K562 (cell line): ENCODE data around the gene CACNA1C. TPM values are rescaled to one million over a fixed set of nuclear protein-coding genes. Genes with fewer than 3 reads are reported as not detected.

Source experiments
- ATAC-seq: fragments of 200-7000 bp; cut with Tn5 transposase; 3 replicates; pipeline ENCODE4 v1.9.1; 2020; ENCODE audit warnings: moderate library complexity
- BruUV-seq: library from RNA; stranded (reverse); fragments of 400-500 nt; replicated peaks from 2 replicates; lab custom pipeline; 2021; lab: Mats Ljungman, UMichigan
- CTCF ChIA-PET: fragments of 300-600 bp; formaldehyde crosslinking; extraction: SDS; loops from one replicate; lab custom pipeline; 2021; ENCODE audit warnings: low intra/inter-chr PET ratio; lab: Yijun Ruan, JAX
- POLR2A ChIA-PET: fragments of 300-600, 350-650 bp; sonication (Branson Sonifier 250); formaldehyde crosslinking; extraction: SDS; loops from one replicate; lab custom pipeline; 2021; ENCODE audit warnings: antibody characterized with exemption, inconsistent platforms; lab: Yijun Ruan, JAX
- DNase-seq, 4 experiments: peaks; one replicate each; pipeline versions ENCODE4 v3.0.0 to v3.0.0-alpha.2; 2011 to 2018; ENCODE audit warnings: low spot score in 3 of 4, mixed read lengths in 3 of 4; ENCODE audit errors: extremely low read depth in 1 of 4
- FAIRE-seq: peaks from 2 replicates; lab custom pipeline; 2011; peaks lifted over from hg19 to GRCh38; lab: Jason Lieb, UNC
- H2AFZ ChIP-seq: 2 replicates; pipeline ENCODE4 v1.6.0; 2011; ENCODE audit warnings: low read depth, low read length, control low read depth, inconsistent platforms
- H3K27ac ChIP-seq: fragments of 200-600 bp; 3 replicates; pipeline ENCODE4 v1.8.0; 2011; ENCODE audit warnings: low read depth, mild to moderate bottlenecking, control low read depth, inconsistent platforms, low read length, moderate library complexity, mixed read lengths; ENCODE audit errors: extremely low read depth
- H3K27me3 ChIP-seq, 2 experiments: fragments of 300-600 bp in 1 of 2; 2 replicates in 1 of 2; 3 replicates in 1 of 2; pipeline versions ENCODE4 v1.6.0 to v1.8.0; 2011; ENCODE audit warnings: inconsistent platforms in 2 of 2, low read length in 2 of 2, mild to moderate bottlenecking in 1 of 2, mixed read lengths in 1 of 2, moderate library complexity in 1 of 2; ENCODE audit not compliant: control insufficient read depth in 2 of 2, insufficient read depth in 2 of 2
- H3K36me3 ChIP-seq: fragments of 300-600 bp; 3 replicates; pipeline ENCODE4 v1.8.0; 2011; ENCODE audit warnings: mild to moderate bottlenecking, low read length, inconsistent platforms; ENCODE audit not compliant: control insufficient read depth, insufficient read depth
- H3K4me1 ChIP-seq, 2 experiments: fragments of 200-600 bp in 1 of 2; replicated peaks in 1 of 2; 2 replicates in 1 of 2; 3 replicates in 1 of 2; pipeline versions ENCODE4 v1.5.1 to v1.8.0; 2011; ENCODE audit warnings: inconsistent platforms in 2 of 2, low read length in 2 of 2, mild to moderate bottlenecking in 1 of 2, mixed read lengths in 1 of 2, moderate library complexity in 1 of 2; ENCODE audit not compliant: control insufficient read depth in 2 of 2, insufficient read depth in 2 of 2
- H3K4me2 ChIP-seq: 2 replicates; pipeline ENCODE4 v1.6.1; 2011; ENCODE audit warnings: low read length, control low read depth, inconsistent platforms, mixed read lengths; ENCODE audit not compliant: insufficient read depth
- H3K4me3 ChIP-seq: fragments of 200-600 bp; sonication (generic), shearing (Covaris generic); 2 replicates; pipeline ENCODE4 v1.5.1; 2016; ENCODE audit warnings: control low read depth, inconsistent platforms
- H3K79me2 ChIP-seq: fragments of 200-600 bp; 3 replicates; pipeline ENCODE4 v1.8.0; 2011; ENCODE audit warnings: low read length, inconsistent platforms; ENCODE audit not compliant: control insufficient read depth, insufficient read depth
- H3K9ac ChIP-seq, 2 experiments: 2 replicates each; pipeline versions ENCODE4 v1.6.0 to v1.6.1; 2011; ENCODE audit warnings: low read depth in 2 of 2, low read length in 2 of 2, control low read depth in 1 of 2, inconsistent platforms in 1 of 2, mild to moderate bottlenecking in 1 of 2, mixed read lengths in 1 of 2; ENCODE audit not compliant: insufficient read depth in 1 of 2
- H3K9me1 ChIP-seq: one replicate; pipeline ENCODE4 v1.6.0; 2011; ENCODE audit warnings: inconsistent platforms, mild to moderate bottlenecking, low read length, moderate library complexity; ENCODE audit not compliant: control insufficient read depth, insufficient read depth
- H3K9me3 ChIP-seq: replicated peaks from 2 replicates; pipeline ENCODE4 v1.5.1; 2011; ENCODE audit warnings: low read depth, low read length, inconsistent platforms; ENCODE audit not compliant: control insufficient read depth, insufficient read depth
- H4K20me1 ChIP-seq: replicated peaks from 2 replicates; pipeline ENCODE4 v1.6.1; 2011; ENCODE audit warnings: low read length, inconsistent platforms, mixed read lengths; ENCODE audit not compliant: control insufficient read depth, insufficient read depth
- CUX1 ChIP-seq: fragments of 200-800 bp; sonication (Bioruptor generic); IDR thresholded peaks from 2 replicates; pipeline ENCODE4 v1.6.1; 2016; ENCODE audit warnings: missing genetic modification characterization, missing compliant biosample characterization
- SNRNP70 ChIP-seq: fragments of 200-400 bp; formaldehyde crosslinking; optimal IDR thresholded peaks from 2 replicates; pipeline ENCODE3; 2017; ENCODE audit warnings: low read depth, low read length
- WGBS: fragments of 100-300 bp; shearing (Covaris generic); methylation state at CpG from one replicate; pipeline ENCODE4 v1.1.6; 2016; ENCODE audit warnings: low coverage, mixed read lengths; ENCODE audit not compliant: insufficient coverage; ENCODE audit errors: missing lambda C conversion rate; 5-methylcytosine and 5-hydroxymethylcytosine counted together
- in situ Hi-C: fragments of 300-500 bp; cut with MboI; formaldehyde crosslinking; loops from 4 replicates; pipeline ENCODE4 v1.15.0; 2018; ENCODE audit warnings: inconsistent platforms, mixed read lengths
- intact Hi-C: fragments of 100-400 bp; cut with micrococcal nuclease; formaldehyde crosslinking; loops from 2 replicates; pipeline ENCODE4 v1.14.2; 2022
- polyA plus RNA-seq, 8 experiments: library from polyadenylated mRNA; depleted of rRNA in 4 of 8; stranded (reverse) in 5 of 8; unstranded in 3 of 8; fragments of >200 nt; fragmentation: Nextera tagmentation in 2 of 8; fragmentation: Illumina TruSeq in 1 of 8; extraction: Ambion mirVana in 2 of 8; extraction: Trizol in 1 of 8; gene quantifications; 2 replicates each; pipeline versions ENCODE4 v1.2.1 to v1.2.3, GENCODE V29; 2011 to 2014; ENCODE audit warnings: inconsistent platforms in 1 of 8, missing spikeins in 1 of 8
- total RNA-seq, 7 experiments: library from RNA; depleted of rRNA in 6 of 7; stranded (reverse); fragments of >200 nt in 6 of 7; fragmentation: Illumina TruSeq in 2 of 7; extraction: Trizol in 2 of 7; gene quantifications; 2 replicates each; pipeline versions ENCODE4 v1.2.1 to v1.2.3, GENCODE V29; 2011 to 2021; ENCODE audit warnings: low replicate concordance in 1 of 7

The CACNA1C gene
- total and polyA plus RNA-seq, 9 of the 15 experiments (the other 6 are each of a cell fraction or from before 2014, with no cell fraction given) = not detected

GRCh38 chr12:2144951-2145350 lies 92.2 kb downstream of the CACNA1C start:
- 0% methylated on average over 1 of the region's 1 CpG for WGBS
- ATAC-seq = no peak
- BruUV-seq = no TSS peak
- Histone ChIP-seq H3K27ac (no peak overlapping the region), H3K9me3 (no peaks in the 10 kb centered on the region), H3K4me1 (no peaks in the 10 kb centered on the region; a peak in 1 of 5 replicates), H3K27me3 (peaks cover 3 to 21% of the 10 kb centered on the region in 2 experiments; a peak in 3 of 5 replicates), H2AFZ (no peak overlapping the region), H3K36me3 (no peaks in the 10 kb centered on the region), H3K9ac (no peak overlapping the region), H4K20me1 (no peaks in the 10 kb centered on the region), H3K4me2 (no peak overlapping the region), H3K4me3 (no peak overlapping the region), H3K9me1 (no peaks in the 10 kb centered on the region), H3K79me2 (no peaks in the 10 kb centered on the region)
- in situ Hi-C loops (no loop called here), intact Hi-C loops (no loop called here)
- CTCF ChIA-PET = no interaction called here
- no peak for DNase-seq
- no peak for FAIRE-seq
- TF ChIP-seq SNRNP70 = no peak
- POLR2A ChIA-PET = no interaction called here

GRCh38 chr12:2145433-2145998 lies 92.7 kb downstream of the CACNA1C start:
- H3K4me3 ChIP-seq = no peak overlapping the region
- no peak overlapping the region for H2AFZ ChIP-seq
- no peak overlapping the region for H3K4me2 ChIP-seq
- H3K4me1 ChIP-seq = no peaks in the 10 kb centered on the region; a peak in 1 of 5 replicates
- POLR2A ChIA-PET = no interaction called here
- H3K9me1 ChIP-seq = no peaks in the 10 kb centered on the region
- no peaks in the 10 kb centered on the region for H4K20me1 ChIP-seq
- no peak overlapping the region for H3K27ac ChIP-seq
- no peaks in the 10 kb centered on the region for H3K36me3 ChIP-seq
- no peak for ATAC-seq
- no TSS peak for BruUV-seq
- no peaks in the 10 kb centered on the region for H3K9me3 ChIP-seq
- no peaks in the 10 kb centered on the region for H3K79me2 ChIP-seq
- H3K27me3 ChIP-seq = peaks cover 3 to 16% of the 10 kb centered on the region in 2 experiments; a peak in 3 of 5 replicates
- in situ Hi-C loops (no loop called here), intact Hi-C loops (no loop called here)
- no peak for DNase-seq
- CTCF ChIA-PET = no interaction called here
- WGBS = 3% methylated on average over 6 of the region's 7 CpGs
- no peak for FAIRE-seq
- H3K9ac ChIP-seq = no peak overlapping the region
- TF ChIP-seq CUX1 (CRISPR knock-in tag) = no peak
